HCT116 (cell line): ENCODE data around the gene SLC4A4.

ENCODE experiments used
- CBX3 ChIP-seq: IDR thresholded peaks from 2 replicates; pipeline ENCODE4 v1.6.1; 2012; ENCODE audit warnings: low read depth
- EGR1 ChIP-seq: IDR thresholded peaks from 2 replicates; pipeline ENCODE4 v1.6.1; 2012; ENCODE audit warnings: low read depth
- ELF1 ChIP-seq: IDR thresholded peaks from 2 replicates; pipeline ENCODE4 v1.6.1; 2012; ENCODE audit warnings: low read depth, borderline replicate concordance
- EZH2 ChIP-seq: fragments of 200-600 bp; sonication (generic); IDR thresholded peaks from 2 replicates; pipeline ENCODE4 v1.6.1; 2017; ENCODE audit warnings: antibody characterized with exemption, mixed run types
- EZH2phosphoT487 ChIP-seq: fragments of 200-600 bp; IDR thresholded peaks from 2 replicates; pipeline ENCODE4 v1.6.1; 2018; ENCODE audit warnings: antibody characterized with exemption, borderline replicate concordance
- JUND ChIP-seq: IDR thresholded peaks from 2 replicates; pipeline ENCODE4 v1.6.1; 2012
- POLR2A ChIP-seq: IDR thresholded peaks from 2 replicates; pipeline ENCODE4 v1.7.0; 2011; ENCODE audit warnings: borderline replicate concordance; ENCODE audit not compliant: insufficient read depth, insufficient read length; ENCODE audit errors: extremely low read depth
- POLR2AphosphoS5 ChIP-seq: IDR thresholded peaks from 2 replicates; pipeline ENCODE4 v1.6.1; 2011; ENCODE audit warnings: mild to moderate bottlenecking, low read depth, low read length, moderate library complexity
- RAD21 ChIP-seq: IDR thresholded peaks from 2 replicates; pipeline ENCODE4 v1.6.1; 2012; ENCODE audit warnings: low read depth, mild to moderate bottlenecking
- SIN3A ChIP-seq: IDR thresholded peaks from 2 replicates; pipeline ENCODE4 v1.6.1; 2012; ENCODE audit warnings: low read depth
- YY1 ChIP-seq: IDR thresholded peaks from 2 replicates; pipeline ENCODE4 v1.6.1; 2011; ENCODE audit warnings: low read length, low read depth, moderate library complexity, mild to moderate bottlenecking; ENCODE audit not compliant: insufficient replicate concordance; ENCODE audit errors: extremely low read depth
- TF ChIP-seq, protein P1 (sequence below), 3 experiments: fragments of 200-600 bp in 1 of 3; sonication (generic) in 1 of 3; IDR thresholded peaks in 2 of 3; conservative IDR thresholded peaks in 1 of 3; 2 replicates each; pipeline ENCODE4 v1.5.1; 2012 to 2017; ENCODE audit warnings: low read depth in 2 of 3, low read length in 2 of 3, antibody characterized with exemption in 1 of 3, borderline replicate concordance in 1 of 3, control low read depth in 1 of 3, mild to moderate bottlenecking in 1 of 3, mixed read lengths in 1 of 3, mixed run types in 1 of 3, moderate library complexity in 1 of 3; ENCODE audit not compliant: insufficient read depth in 1 of 3
- TF ChIP-seq, protein P2 (sequence below): IDR thresholded peaks from 2 replicates; pipeline ENCODE4 v1.6.1; 2012; ENCODE audit warnings: low read depth
- TF ChIP-seq, protein P3 (sequence below): IDR thresholded peaks from 2 replicates; pipeline ENCODE4 v1.6.1; 2011; ENCODE audit warnings: mild to moderate bottlenecking, low read length, moderate library complexity; ENCODE audit not compliant: insufficient replicate concordance; ENCODE audit errors: extremely low read depth

DNA sequence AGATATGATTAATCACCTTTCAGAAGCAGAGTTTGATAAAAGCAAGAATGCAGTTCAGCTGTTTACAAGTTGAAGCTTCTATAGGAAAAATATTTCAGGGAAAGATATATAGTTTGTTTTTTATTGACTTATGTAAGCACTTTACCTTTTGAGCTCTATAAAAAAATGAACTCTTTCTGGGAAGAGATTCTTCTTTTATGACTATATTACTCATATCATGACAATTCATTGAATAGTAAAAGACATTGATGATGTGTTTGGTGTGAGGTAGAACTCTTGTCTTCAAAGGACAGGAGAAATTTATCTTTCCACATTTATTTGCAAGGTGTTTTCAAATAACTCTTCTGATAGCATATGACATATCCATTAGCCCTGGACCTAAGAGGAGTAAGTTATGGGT, 156.6 kb downstream of the SLC4A4 start:
- no peak for TF ChIP-seq SIN3A
- no peak for TF ChIP-seq POLR2A
- TF ChIP-seq ELF1 = no peak
- no peak for TF ChIP-seq EZH2
- no peak for TF ChIP-seq POLR2AphosphoS5
- TF ChIP-seq, protein P1, sequence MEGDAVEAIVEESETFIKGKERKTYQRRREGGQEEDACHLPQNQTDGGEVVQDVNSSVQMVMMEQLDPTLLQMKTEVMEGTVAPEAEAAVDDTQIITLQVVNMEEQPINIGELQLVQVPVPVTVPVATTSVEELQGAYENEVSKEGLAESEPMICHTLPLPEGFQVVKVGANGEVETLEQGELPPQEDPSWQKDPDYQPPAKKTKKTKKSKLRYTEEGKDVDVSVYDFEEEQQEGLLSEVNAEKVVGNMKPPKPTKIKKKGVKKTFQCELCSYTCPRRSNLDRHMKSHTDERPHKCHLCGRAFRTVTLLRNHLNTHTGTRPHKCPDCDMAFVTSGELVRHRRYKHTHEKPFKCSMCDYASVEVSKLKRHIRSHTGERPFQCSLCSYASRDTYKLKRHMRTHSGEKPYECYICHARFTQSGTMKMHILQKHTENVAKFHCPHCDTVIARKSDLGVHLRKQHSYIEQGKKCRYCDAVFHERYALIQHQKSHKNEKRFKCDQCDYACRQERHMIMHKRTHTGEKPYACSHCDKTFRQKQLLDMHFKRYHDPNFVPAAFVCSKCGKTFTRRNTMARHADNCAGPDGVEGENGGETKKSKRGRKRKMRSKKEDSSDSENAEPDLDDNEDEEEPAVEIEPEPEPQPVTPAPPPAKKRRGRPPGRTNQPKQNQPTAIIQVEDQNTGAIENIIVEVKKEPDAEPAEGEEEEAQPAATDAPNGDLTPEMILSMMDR (IDR thresholded peaks at IDR 0.05 in 2 of 3, conservative IDR thresholded peaks at IDR 0.05 in 1 of 3; ENCODE audit: borderline replicate concordance in 1 of 3, insufficient read depth in 1 of 3, low read depth in 2 of 3, low read length in 2 of 3) = no peak
- TF ChIP-seq, protein P2, sequence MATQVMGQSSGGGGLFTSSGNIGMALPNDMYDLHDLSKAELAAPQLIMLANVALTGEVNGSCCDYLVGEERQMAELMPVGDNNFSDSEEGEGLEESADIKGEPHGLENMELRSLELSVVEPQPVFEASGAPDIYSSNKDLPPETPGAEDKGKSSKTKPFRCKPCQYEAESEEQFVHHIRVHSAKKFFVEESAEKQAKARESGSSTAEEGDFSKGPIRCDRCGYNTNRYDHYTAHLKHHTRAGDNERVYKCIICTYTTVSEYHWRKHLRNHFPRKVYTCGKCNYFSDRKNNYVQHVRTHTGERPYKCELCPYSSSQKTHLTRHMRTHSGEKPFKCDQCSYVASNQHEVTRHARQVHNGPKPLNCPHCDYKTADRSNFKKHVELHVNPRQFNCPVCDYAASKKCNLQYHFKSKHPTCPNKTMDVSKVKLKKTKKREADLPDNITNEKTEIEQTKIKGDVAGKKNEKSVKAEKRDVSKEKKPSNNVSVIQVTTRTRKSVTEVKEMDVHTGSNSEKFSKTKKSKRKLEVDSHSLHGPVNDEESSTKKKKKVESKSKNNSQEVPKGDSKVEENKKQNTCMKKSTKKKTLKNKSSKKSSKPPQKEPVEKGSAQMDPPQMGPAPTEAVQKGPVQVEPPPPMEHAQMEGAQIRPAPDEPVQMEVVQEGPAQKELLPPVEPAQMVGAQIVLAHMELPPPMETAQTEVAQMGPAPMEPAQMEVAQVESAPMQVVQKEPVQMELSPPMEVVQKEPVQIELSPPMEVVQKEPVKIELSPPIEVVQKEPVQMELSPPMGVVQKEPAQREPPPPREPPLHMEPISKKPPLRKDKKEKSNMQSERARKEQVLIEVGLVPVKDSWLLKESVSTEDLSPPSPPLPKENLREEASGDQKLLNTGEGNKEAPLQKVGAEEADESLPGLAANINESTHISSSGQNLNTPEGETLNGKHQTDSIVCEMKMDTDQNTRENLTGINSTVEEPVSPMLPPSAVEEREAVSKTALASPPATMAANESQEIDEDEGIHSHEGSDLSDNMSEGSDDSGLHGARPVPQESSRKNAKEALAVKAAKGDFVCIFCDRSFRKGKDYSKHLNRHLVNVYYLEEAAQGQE = no peak
- TF ChIP-seq EGR1 = no peak
- no peak for TF ChIP-seq YY1
- TF ChIP-seq EZH2phosphoT487 = no peak
- TF ChIP-seq JUND = no peak
- no peak for TF ChIP-seq CBX3
- TF ChIP-seq, protein P3, sequence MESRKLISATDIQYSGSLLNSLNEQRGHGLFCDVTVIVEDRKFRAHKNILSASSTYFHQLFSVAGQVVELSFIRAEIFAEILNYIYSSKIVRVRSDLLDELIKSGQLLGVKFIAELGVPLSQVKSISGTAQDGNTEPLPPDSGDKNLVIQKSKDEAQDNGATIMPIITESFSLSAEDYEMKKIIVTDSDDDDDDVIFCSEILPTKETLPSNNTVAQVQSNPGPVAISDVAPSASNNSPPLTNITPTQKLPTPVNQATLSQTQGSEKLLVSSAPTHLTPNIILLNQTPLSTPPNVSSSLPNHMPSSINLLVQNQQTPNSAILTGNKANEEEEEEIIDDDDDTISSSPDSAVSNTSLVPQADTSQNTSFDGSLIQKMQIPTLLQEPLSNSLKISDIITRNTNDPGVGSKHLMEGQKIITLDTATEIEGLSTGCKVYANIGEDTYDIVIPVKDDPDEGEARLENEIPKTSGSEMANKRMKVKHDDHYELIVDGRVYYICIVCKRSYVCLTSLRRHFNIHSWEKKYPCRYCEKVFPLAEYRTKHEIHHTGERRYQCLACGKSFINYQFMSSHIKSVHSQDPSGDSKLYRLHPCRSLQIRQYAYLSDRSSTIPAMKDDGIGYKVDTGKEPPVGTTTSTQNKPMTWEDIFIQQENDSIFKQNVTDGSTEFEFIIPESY = no peak
- no peak for TF ChIP-seq RAD21
